Measurements from ENCODE around the gene GAA. TPM values are rescaled to one million over a fixed set of nuclear protein-coding genes. Genes with fewer than 3 reads are reported as not detected.

The GAA gene
- total RNA-seq, 5 donors from 2014 or later (not counting 1 experiment from before 2014, with no cell fraction given): 32.0 to 47.2 (median 42.1) TPM

- Histone ChIP-seq H3K9me3 (no peaks in the 10 kb centered on the region), H3K27ac (ENCODE audit: low read length) (no peak overlapping the region), H3K27me3 (replicated peaks in 1 of 2; ENCODE audit: control insufficient read depth in 2 of 2, extremely low read depth in 1 of 2, insufficient read depth in 2 of 2, low read length in 1 of 2) (peaks cover 2 to 24% of the 10 kb centered on the region in 2 experiments), H3K4me1 (ENCODE audit: control insufficient read depth in 1 of 2, extremely low read depth in 1 of 2, insufficient read depth in 2 of 2, low read length in 2 of 2) (no peaks in the 10 kb centered on the region), H3K4me3 (ENCODE audit: control insufficient read depth in 1 of 2, extremely low read depth in 1 of 2, low read length in 1 of 2) (no peak overlapping the region), H3K36me3 (ENCODE audit: control insufficient read depth in 2 of 2, extremely low read depth in 1 of 2, insufficient read depth in 1 of 2, low read length in 1 of 2) (peaks cover 0 to 8% of the 10 kb centered on the region in 2 donors)
- DNase-seq: no peak
- Mint-ChIP-seq H3K4me3 (no peak overlapping the region), H3K4me1 (no peaks in the 10 kb centered on the region), H3K27me3 (peaks cover 10 to 18% of the 10 kb centered on the region in 2 donors), H3K9me3 (no peaks in the 10 kb centered on the region), H3K36me3 (no peaks in the 10 kb centered on the region), H3K27ac (no peak overlapping the region)
- ChIA-PET CTCF (no interaction called here), POLR2A (no interaction called here)
- WGBS (ENCODE audit: insufficient coverage): 89% methylated on average over 15 of the region's 17 CpGs
- no peak for ATAC-seq (replicated peaks in 1 of 4)
These were observed 20.7 kb downstream of the GAA start for GRCh38 chr17:80122026-80122575.

GRCh38 chr17:80122926-80123505, 21.6 kb downstream of the GAA start:
- Histone ChIP-seq H3K9me3 (no peaks in the 10 kb centered on the region), H3K27ac (ENCODE audit: low read length) (no peak overlapping the region), H3K27me3 (replicated peaks in 1 of 2; ENCODE audit: control insufficient read depth in 2 of 2, extremely low read depth in 1 of 2, insufficient read depth in 2 of 2, low read length in 1 of 2) (peaks cover 2 to 24% of the 10 kb centered on the region in 2 experiments), H3K36me3 (ENCODE audit: control insufficient read depth in 2 of 2, extremely low read depth in 1 of 2, insufficient read depth in 1 of 2, low read length in 1 of 2) (peaks cover 0 to 8% of the 10 kb centered on the region in 2 donors), H3K4me1 (ENCODE audit: control insufficient read depth in 1 of 2, extremely low read depth in 1 of 2, insufficient read depth in 2 of 2, low read length in 2 of 2) (no peaks in the 10 kb centered on the region), H3K4me3 (ENCODE audit: control insufficient read depth in 1 of 2, extremely low read depth in 1 of 2, low read length in 1 of 2) (no peak overlapping the region)
- DNase-seq (no peak), ATAC-seq (replicated peaks in 1 of 4) (no peak)
- Mint-ChIP-seq H3K4me1 (no peaks in the 10 kb centered on the region), H3K9me3 (no peaks in the 10 kb centered on the region), H3K27me3 (peaks cover 10 to 18% of the 10 kb centered on the region in 2 donors), H3K27ac (no peak overlapping the region), H3K4me3 (no peak overlapping the region), H3K36me3 (no peaks in the 10 kb centered on the region)
- ChIA-PET POLR2A (no interaction called here), CTCF (interaction anchor here in 1 of 2 donors (0.5 kb wide), 1 partner anchor 451 kb away, joined by 3 read pairs; no protein-coding TSS in a partner anchor)
- 60% methylated on average over 5 of the region's 6 CpGs for WGBS (ENCODE audit: insufficient coverage)

- no peak for DNase-seq
- H3K36me3 ChIP-seq (ENCODE audit: control insufficient read depth in 2 of 2, extremely low read depth in 1 of 2, insufficient read depth in 1 of 2, low read length in 1 of 2): peaks cover 0 to 5% of the 10 kb centered on the region in 2 donors
- peaks cover 2 to 24% of the 10 kb centered on the region in 2 experiments for H3K27me3 ChIP-seq (replicated peaks in 1 of 2; ENCODE audit: control insufficient read depth in 2 of 2, extremely low read depth in 1 of 2, insufficient read depth in 2 of 2, low read length in 1 of 2)
- no peak overlapping the region for H3K27ac ChIP-seq (ENCODE audit: low read length)
- Mint-ChIP-seq H3K27ac (no peak overlapping the region), H3K4me3 (no peak overlapping the region), H3K9me3 (no peaks in the 10 kb centered on the region), H3K4me1 (no peaks in the 10 kb centered on the region), H3K27me3 (peaks cover 10 to 18% of the 10 kb centered on the region in 2 donors), H3K36me3 (no peaks in the 10 kb centered on the region)
- H3K4me1 ChIP-seq (ENCODE audit: control insufficient read depth in 1 of 2, extremely low read depth in 1 of 2, insufficient read depth in 2 of 2, low read length in 2 of 2): no peaks in the 10 kb centered on the region
- ATAC-seq (replicated peaks in 1 of 4): no peak
- CTCF ChIA-PET: no interaction called here
- POLR2A ChIA-PET: no interaction called here
- no peak overlapping the region for H3K4me3 ChIP-seq (ENCODE audit: control insufficient read depth in 1 of 2, extremely low read depth in 1 of 2, low read length in 1 of 2)
- no peaks in the 10 kb centered on the region for H3K9me3 ChIP-seq
- 84% methylated on average over 5 of the region's 15 CpGs for WGBS (ENCODE audit: insufficient coverage)
These were observed 22.4 kb downstream of the GAA start for GRCh38 chr17:80123791-80124190.

GRCh38 chr17:80124351-80124981, 23.1 kb downstream of the GAA start:
- Histone ChIP-seq H3K36me3 (ENCODE audit: control insufficient read depth in 2 of 2, extremely low read depth in 1 of 2, insufficient read depth in 1 of 2, low read length in 1 of 2) (no peaks in the 10 kb centered on the region), H3K27ac (ENCODE audit: low read length) (no peak overlapping the region), H3K4me3 (ENCODE audit: control insufficient read depth in 1 of 2, extremely low read depth in 1 of 2, low read length in 1 of 2) (no peak overlapping the region), H3K9me3 (no peaks in the 10 kb centered on the region), H3K4me1 (ENCODE audit: control insufficient read depth in 1 of 2, extremely low read depth in 1 of 2, insufficient read depth in 2 of 2, low read length in 2 of 2) (no peaks in the 10 kb centered on the region), H3K27me3 (replicated peaks in 1 of 2; ENCODE audit: control insufficient read depth in 2 of 2, extremely low read depth in 1 of 2, insufficient read depth in 2 of 2, low read length in 1 of 2) (peaks cover 2 to 24% of the 10 kb centered on the region in 2 experiments)
- no peaks in the 10 kb centered on the region for H3K9me3 Mint-ChIP-seq
- POLR2A ChIA-PET: no interaction called here
- 90% methylated on average over 10 of the region's 15 CpGs for whole genome bisulfite sequencing (ENCODE audit: insufficient coverage)
- CTCF ChIA-PET: no interaction called here
- H3K36me3 Mint-ChIP-seq: no peaks in the 10 kb centered on the region
- peaks cover 12 to 18% of the 10 kb centered on the region in 2 donors for H3K27me3 Mint-ChIP-seq
- H3K4me1 Mint-ChIP-seq: no peaks in the 10 kb centered on the region
- ATAC-seq (replicated peaks in 1 of 4) (no peak), DNase-seq (no peak)
- no peak overlapping the region for H3K27ac Mint-ChIP-seq
- H3K4me3 Mint-ChIP-seq: no peak overlapping the region

GRCh38 chr17:80125656-80126448, 24.5 kb downstream of the GAA start:
- Histone ChIP-seq H3K4me3 (ENCODE audit: control insufficient read depth in 1 of 2, extremely low read depth in 1 of 2, low read length in 1 of 2) (no peak overlapping the region), H3K9me3 (no peaks in the 10 kb centered on the region), H3K27ac (ENCODE audit: low read length) (no peak overlapping the region), H3K4me1 (ENCODE audit: control insufficient read depth in 1 of 2, extremely low read depth in 1 of 2, insufficient read depth in 2 of 2, low read length in 2 of 2) (no peaks in the 10 kb centered on the region), H3K36me3 (ENCODE audit: control insufficient read depth in 2 of 2, extremely low read depth in 1 of 2, insufficient read depth in 1 of 2, low read length in 1 of 2) (no peaks in the 10 kb centered on the region), H3K27me3 (replicated peaks in 1 of 2; ENCODE audit: control insufficient read depth in 2 of 2, extremely low read depth in 1 of 2, insufficient read depth in 2 of 2, low read length in 1 of 2) (peaks cover 2 to 24% of the 10 kb centered on the region in 2 experiments)
- H3K9me3 Mint-ChIP-seq: no peaks in the 10 kb centered on the region
- POLR2A ChIA-PET: no interaction called here
- ATAC-seq (replicated peaks in 1 of 4) (no peak), DNase-seq (no peak)
- H3K36me3 Mint-ChIP-seq: no peaks in the 10 kb centered on the region
- peaks cover 12 to 18% of the 10 kb centered on the region in 2 donors for H3K27me3 Mint-ChIP-seq
- CTCF ChIA-PET: no interaction called here
- H3K4me3 Mint-ChIP-seq: no peak overlapping the region
- 77% methylated on average over 11 of the region's 14 CpGs for WGBS (ENCODE audit: insufficient coverage)
- H3K27ac Mint-ChIP-seq: no peak overlapping the region
- H3K4me1 Mint-ChIP-seq: no peaks in the 10 kb centered on the region

GRCh38 chr17:80126449-80126715, 25.0 kb downstream of the GAA start:
- no peaks in the 10 kb centered on the region for H3K9me3 ChIP-seq
- no peaks in the 10 kb centered on the region for H3K36me3 Mint-ChIP-seq
- no peaks in the 10 kb centered on the region for H3K9me3 Mint-ChIP-seq
- no peaks in the 10 kb centered on the region for H3K36me3 ChIP-seq (ENCODE audit: control insufficient read depth in 2 of 2, extremely low read depth in 1 of 2, insufficient read depth in 1 of 2, low read length in 1 of 2)
- H3K27me3 ChIP-seq (replicated peaks in 1 of 2; ENCODE audit: control insufficient read depth in 2 of 2, extremely low read depth in 1 of 2, insufficient read depth in 2 of 2, low read length in 1 of 2): peaks cover 2 to 24% of the 10 kb centered on the region in 2 experiments
- H3K4me1 ChIP-seq (ENCODE audit: control insufficient read depth in 1 of 2, extremely low read depth in 1 of 2, insufficient read depth in 2 of 2, low read length in 2 of 2): no peaks in the 10 kb centered on the region
- no peak overlapping the region for H3K4me3 Mint-ChIP-seq
- POLR2A ChIA-PET: no interaction called here
- H3K27ac ChIP-seq (ENCODE audit: low read length): no peak overlapping the region
- no peak overlapping the region for H3K4me3 ChIP-seq (ENCODE audit: control insufficient read depth in 1 of 2, extremely low read depth in 1 of 2, low read length in 1 of 2)
- 80% methylated on average over 3 of the region's 3 CpGs for WGBS (ENCODE audit: insufficient coverage)
- H3K4me1 Mint-ChIP-seq: no peaks in the 10 kb centered on the region
- no peak for ATAC-seq (replicated peaks in 1 of 4)
- DNase-seq: no peak
- H3K27me3 Mint-ChIP-seq: peaks cover 12 to 18% of the 10 kb centered on the region in 2 donors
- CTCF ChIA-PET: no interaction called here
- H3K27ac Mint-ChIP-seq: no peak overlapping the region
